GM19452 (cell line): Measurements from ENCODE around the gene PIP5K1B.
"Not testable (repeated sequence)": the region's sequence is repeated elsewhere in the genome, so short reads cannot be mapped to it uniquely, and the experiment has no call there.

ENCODE experiments used
- ATAC-seq: cut with Tn5 transposase; IDR thresholded peaks from one replicate; pipeline ENCODE4 v1.9.1; 2021; ENCODE audit not compliant: unreplicated experiment

Gene PIP5K1B

GRCh38 chr9:68978501-68978900 is 273.5 kb downstream of the PIP5K1B start:
- ATAC-seq: no peak

GRCh38 chr9:68979538-68980314 is 274.7 kb downstream of the PIP5K1B start:
- ATAC-seq: no peak

- ATAC-seq: no peak
Measured at GRCh38 chr9:68980341-68980914, 275.4 kb downstream of the PIP5K1B start.

GRCh38 chr9:68981789-68982188 is 276.7 kb downstream of the PIP5K1B start:
- peak; percentile 54 for ATAC-seq

GRCh38 chr9:68983008-68983411 is 278.0 kb downstream of the PIP5K1B start:
- ATAC-seq: no peak

- no peak for ATAC-seq
Measured at GRCh38 chr9:68983522-68984424, 278.7 kb downstream of the PIP5K1B start.

GRCh38 chr9:68986949-68987348 is 281.9 kb downstream of the PIP5K1B start:
- not testable (repeated sequence) for ATAC-seq

GRCh38 chr9:68991457-68991856 is 286.4 kb downstream of the PIP5K1B start:
- no peak for ATAC-seq

GRCh38 chr9:68995776-68996175 is 290.7 kb downstream of the PIP5K1B start:
- ATAC-seq: no peak

- ATAC-seq: no peak
Measured at GRCh38 chr9:68996462-68996861, 291.4 kb downstream of the PIP5K1B start.

- ATAC-seq: no peak
Measured at GRCh38 chr9:68997666-68998065, 292.6 kb downstream of the PIP5K1B start.

- no peak for ATAC-seq
Measured at GRCh38 chr9:68998385-68998784, 293.3 kb downstream of the PIP5K1B start.

- ATAC-seq: no peak
Measured at GRCh38 chr9:68998812-68999211, 293.8 kb downstream of the PIP5K1B start.

GRCh38 chr9:68999393-69000105 is 294.5 kb downstream of the PIP5K1B start:
- ATAC-seq: peak; percentile 72

- ATAC-seq: no peak
Measured at GRCh38 chr9:69001921-69002320, 296.9 kb downstream of the PIP5K1B start.

GRCh38 chr9:69003051-69003450 is 298.0 kb downstream of the PIP5K1B start:
- no peak for ATAC-seq

- no peak for ATAC-seq
Measured at GRCh38 chr9:69004836-69005235, 299.8 kb downstream of the PIP5K1B start.

GRCh38 chr9:69009708-69010107 is 304.7 kb downstream of the PIP5K1B start:
- ATAC-seq: no peak

GRCh38 chr9:69012696-69013381 is 307.8 kb downstream of the PIP5K1B start:
- ATAC-seq: no peak

- no peak for ATAC-seq
Measured at GRCh38 chr9:69013382-69013727, 308.3 kb downstream of the PIP5K1B start.

GRCh38 chr9:69014013-69014412 is 309.0 kb downstream of the PIP5K1B start, which contains the start of gene PRKACG:
TSS of gene PRKACG (minus strand) at chr9:69014113. CDS start at chr9:69014092, 21 bp downstream.
- no peak for ATAC-seq
